Dermis microvascular lymphatic vessel endothelial cell (primary cell): ENCODE measurements around the gene ZNF883. TPM values are rescaled to one million over a fixed set of nuclear protein-coding genes. Genes with fewer than 3 reads are reported as not detected.
"Not testable (repeated sequence)": the region's sequence is repeated elsewhere in the genome, so short reads cannot be mapped to it uniquely, and the experiment has no call there.

Experiments
- DNase-seq, 2 donors: peaks; one replicate each; pipeline versions ENCODE4 v3.0.0 to v3.0.0-alpha.2; 2010; ENCODE audit warnings: low read depth in 2 of 2
- total RNA-seq: library from RNA; depleted of rRNA; stranded (reverse); fragments of >200 nt; gene quantifications from 2 replicates; pipeline ENCODE4 v1.2.1, GENCODE V29; 2014

Gene ZNF883
- 0.13 and 0.38 TPM in 2 replicates for total RNA-seq

DNA sequence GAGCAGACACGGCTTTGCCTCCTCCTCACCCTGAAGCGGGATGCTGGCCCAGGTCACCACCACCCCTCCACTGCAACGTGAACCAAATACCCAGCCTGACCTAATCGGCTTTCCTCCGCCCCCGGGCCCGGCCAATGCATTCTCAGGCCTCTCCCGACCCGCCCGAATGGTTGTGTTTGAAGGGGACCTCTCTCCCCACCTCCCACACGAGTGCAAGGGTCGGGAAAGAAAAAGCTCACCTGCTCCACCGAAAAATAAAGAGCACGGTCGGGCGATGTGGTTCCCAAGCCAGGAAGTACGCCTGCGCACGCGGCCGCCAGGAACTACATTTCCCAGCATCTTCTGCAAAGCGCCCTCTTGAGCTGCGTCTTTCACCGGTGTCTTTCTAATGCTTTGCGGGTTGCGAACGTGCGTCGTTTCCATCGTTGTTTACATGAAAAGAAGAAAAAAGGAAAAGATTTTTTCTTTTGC lies at the start of gene ZNF883:
Gene ZNF883, minus strand, starts transcription at position 282 of the 471 bp plus-strand sequence.
- DNase-seq: peak; percentile 23 to 42

DNA sequence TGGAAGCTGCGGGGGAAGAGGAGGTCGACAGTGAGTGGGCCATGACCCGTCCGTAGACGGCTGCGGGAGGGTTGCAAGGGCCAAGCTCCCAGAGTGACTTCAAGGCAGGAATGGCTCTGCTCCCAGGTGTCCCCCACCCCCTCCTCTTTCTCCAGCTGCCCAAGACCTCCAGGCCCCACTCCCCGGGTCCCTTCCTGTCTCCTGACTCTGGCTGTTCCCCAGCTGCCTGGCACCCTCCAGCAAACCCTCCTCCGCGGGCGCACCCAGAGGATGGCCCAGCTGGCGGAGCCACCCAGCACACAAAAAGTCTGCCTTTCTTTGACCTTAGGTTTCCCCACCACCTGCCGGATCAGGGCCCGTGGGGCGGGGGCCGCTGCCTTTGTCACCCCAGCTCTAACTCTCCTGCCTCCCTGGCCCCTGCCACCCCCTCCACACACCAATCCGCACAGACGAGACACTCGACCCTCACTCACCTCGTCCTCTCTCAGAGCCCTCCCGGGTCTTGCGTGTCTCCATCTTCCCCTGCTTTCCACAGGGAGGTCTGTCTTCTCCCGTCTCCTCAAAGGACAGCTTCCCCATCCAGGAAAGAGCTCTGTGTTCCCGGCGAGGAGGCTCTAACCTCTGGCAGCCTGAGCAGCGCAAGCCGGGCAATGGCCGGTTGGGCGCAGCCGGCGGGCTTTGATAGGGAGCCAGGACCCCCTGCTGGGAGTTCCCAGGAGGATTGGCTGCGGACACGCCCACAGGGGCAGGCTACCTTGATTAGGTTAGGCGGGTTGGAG lies 49.3 kb upstream of the ZNF883 start:
- not testable (repeated sequence) for DNase-seq

DNA sequence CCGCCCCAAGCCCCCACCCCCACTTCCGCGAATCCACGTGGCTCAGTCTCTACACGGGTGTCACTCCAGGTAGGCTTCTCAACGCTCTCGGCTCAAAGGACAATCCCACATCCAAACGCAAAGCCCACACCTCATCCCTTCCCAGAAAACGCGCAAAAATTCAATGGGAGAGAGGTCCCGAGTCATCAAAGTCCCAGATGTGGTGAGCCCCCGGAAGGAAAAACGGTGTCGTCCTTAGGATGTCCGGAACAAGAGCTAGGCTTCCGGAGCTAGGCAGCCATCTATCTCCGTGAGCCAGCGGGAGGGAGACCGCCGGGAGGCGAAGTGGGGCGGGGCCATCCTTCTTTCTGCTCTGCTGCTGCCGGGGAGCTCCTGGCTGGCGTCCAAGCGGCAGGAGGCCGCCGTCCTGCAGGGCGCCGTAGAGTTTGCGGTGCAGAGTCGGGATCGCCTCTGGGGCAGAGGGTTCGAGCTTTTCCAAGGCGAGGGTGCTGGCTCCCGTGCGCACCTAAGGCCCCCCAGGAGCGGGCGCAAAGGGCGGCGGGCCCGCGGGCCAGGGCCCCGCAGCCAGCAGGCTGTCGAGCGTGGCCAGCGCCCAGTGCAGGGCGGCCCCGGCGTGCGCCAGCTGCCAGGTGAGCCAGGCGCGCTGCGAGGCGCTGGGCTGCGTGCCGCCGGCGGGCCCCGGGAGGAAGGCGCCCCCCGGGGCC lies 47.7 kb upstream of the ZNF883 start:
- DNase-seq: not testable (repeated sequence)

DNA sequence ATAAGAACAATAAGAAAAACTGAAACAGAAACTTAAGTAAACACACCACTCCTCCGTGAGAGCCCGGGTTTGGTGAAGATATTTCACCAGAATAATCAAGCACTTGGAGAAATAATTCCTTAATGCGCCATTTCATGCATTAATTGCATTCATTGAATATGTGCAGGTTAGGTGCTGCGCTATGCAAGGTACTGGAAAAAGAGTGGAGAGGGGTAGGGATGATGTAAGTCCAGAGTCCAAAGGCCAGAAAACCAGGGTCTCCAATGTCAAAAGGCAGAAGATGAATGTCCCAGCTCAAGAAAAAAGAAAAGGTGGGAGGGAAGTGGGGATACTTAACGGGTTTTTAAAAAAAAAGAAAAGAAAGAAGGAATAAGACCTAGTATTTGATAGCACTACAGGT lies 45.2 kb upstream of the ZNF883 start:
- DNase-seq: no peak

DNA sequence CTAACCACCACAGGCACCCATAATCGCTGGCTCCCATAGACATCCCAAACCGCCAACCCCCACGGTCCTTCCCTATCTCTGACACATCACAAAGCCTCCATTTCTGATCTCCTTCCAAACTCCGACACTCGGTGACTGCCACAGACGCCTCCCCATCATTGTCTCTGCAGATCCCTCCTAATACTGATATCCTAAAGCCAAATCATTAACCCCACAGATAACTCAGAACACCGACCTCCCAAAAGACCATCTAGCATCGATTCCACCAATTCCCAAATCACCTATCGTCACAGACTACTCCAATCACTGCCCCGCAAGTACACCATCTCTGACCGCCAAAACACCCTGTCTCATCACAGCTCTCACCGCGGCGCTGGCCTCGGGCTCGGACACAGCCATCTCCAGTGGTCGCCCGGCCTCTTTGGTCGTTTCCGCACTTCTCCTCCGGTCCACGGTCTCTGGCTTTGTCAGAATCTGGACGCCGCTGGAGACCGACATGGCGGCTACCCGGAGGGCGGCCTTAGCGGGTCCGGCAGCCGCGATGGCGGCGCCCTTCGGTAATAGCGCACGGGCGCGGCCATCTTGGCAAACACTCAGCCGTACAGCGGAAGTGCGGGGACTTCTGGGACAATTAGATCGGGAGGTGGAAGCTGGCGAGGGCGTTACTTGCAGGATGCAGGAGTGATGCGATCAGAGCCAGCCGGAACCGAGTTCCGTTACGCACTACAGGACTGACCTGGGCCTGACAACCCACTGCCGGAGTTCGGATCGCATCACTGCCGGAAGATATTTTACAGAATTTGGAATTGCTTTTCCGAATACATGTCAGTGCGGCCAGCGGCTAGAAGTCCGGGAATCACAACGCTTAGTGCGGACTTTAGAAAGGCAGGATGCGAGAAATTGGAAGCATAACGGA lies 44.5 kb upstream of the ZNF883 start, which contains the start of gene ZFP37:
Gene ZFP37, minus strand, starts transcription at position 534 of the 916 bp plus-strand sequence. Its CDS starts 36 bp downstream, at position 498.
- DNase-seq: peak; percentile 91 to 95

DNA sequence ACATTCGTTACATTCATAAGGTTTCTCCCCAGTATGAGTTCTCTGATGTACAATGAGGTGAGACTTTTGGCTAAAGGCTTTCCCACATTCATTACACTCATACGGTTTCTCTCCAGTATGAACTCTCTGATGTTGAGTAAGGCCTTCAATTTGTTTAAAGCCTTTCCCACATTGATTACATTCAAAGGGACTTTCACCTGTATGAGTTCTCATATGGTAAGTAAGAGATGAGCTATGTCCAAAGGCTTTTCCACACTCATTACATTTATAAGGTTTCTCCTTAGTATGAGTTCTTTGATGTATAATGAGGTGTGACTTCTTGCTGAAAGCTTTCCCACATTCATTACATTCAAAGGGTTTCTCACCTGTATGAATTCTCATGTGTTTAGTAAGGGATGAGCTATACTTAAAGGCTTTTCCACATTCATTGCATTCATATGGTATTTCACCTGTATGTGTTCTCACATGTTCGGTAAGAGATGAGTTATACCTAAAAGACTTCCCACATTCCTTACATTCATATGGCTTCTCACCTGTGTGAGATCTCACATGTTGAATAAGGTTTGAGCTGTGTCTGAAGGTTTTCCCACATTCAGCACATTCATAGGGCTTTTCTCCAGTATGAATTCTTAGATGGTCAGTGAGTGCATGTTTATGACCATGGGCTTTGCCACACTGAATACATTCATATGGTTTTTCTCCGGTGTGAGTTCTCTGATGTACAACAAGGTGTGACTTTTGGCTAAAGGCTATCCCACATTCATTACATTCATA lies 31.1 kb upstream of the ZNF883 start:
- no peak for DNase-seq

DNA sequence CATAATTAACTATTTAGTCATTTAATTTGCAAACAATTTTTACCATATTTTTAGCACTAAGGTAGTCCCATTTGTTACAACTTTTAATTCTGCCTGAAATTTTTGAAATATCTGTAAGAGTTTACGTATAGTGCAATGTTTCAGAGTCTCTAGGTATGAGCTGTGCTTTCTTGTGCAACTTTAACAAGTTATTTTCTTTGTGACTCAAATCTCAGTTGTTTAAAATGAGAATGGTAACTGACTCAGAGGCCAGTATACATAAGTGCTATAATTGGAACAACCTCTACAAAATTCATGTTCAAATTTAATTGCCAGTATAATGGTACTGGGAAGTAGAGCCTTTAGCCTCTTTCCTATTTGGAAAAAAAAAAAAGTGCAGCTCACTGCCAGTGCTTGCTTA lies 14.2 kb upstream of the ZNF883 start:
- DNase-seq: no peak

DNA sequence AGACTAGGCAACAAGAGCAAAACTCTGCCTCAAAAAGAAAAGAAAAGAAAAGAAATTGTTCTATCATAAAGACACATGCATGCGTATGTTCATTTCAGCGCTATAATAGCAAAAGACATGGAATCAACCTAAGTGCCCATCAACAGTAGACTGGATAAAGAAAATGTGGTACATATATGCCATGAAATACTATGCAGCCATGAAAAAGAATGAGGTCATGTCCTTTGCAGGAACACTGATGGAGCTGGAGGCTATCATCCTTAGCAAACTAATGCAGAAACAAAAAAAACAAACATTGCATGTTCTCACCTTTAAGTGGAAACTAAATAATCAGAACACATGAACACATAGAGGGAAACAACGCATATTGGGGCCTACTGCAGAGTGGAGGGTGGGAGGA lies 6.3 kb upstream of the ZNF883 start:
- no peak for DNase-seq

DNA sequence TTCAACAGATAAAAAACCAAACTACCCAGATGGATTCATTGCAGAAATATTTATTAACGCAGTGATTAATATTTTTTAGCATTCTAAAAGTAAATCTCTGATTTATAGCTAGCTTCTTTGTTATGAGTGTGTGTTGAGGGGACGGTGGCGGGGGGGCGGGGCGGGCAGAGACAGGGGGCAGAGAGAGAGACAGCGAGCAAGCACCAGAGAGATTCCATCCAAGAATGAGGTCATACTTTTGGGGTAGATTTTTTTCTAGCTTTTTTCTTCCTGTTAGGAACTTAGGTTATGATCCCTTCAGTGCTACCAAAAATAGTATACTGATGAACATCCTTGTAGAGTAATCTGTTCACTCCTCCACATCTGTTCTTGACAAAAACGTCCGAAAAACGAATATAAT lies 500 bp upstream of the ZNF883 start:
- no peak for DNase-seq

DNA sequence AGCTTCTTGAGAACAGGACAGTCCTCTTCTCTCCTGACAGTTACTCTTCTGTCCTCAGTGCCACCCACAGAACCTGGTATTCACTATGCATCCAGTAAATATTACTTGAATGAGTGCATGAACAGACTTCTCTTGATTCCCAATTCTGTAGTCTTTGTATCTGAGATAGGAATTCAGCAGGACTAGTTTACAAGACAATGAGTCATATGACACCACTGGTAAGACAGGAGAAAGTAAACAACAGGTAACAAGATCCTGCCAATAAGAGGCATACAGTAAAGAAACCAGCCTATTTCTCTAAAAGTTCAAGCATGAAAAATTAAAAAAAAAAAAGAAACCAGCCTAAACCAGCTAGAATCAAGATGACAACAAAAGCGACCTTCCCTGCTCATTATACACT lies 6.2 kb downstream of the ZNF883 start:
- DNase-seq: no peak

DNA sequence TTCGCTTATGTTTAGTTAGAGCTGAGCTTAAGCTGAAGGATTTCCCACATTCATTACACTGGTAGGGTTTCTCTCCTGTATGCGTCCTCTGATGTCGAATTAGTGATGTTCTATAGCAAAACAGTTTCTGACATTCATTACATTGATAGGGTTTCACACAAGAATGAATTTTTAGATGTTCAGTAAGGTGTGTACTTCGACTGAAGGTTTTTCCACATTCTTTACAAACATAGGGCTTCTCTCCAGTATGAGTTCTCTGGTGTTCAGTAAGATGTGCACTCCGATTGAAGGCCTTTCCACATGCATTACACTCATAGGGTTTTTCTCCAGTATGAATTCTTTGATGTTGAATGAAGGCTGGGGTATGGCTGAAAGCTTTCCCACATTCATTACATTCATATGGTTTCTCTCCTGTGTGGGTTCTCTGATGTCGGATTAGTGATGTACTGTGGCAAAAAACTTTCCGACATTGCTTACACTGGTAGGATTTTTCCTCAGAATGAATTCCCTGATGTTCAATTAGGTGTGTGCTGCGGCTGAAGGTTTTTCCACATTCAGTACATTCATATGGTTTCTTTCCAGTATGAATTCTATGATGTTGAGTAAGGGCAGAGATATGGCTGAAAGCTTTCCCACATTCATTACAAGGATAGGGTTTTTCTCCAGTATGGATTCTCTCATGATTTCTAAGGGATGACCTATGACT lies 14.6 kb downstream of the ZNF883 start:
- DNase-seq: no peak

DNA sequence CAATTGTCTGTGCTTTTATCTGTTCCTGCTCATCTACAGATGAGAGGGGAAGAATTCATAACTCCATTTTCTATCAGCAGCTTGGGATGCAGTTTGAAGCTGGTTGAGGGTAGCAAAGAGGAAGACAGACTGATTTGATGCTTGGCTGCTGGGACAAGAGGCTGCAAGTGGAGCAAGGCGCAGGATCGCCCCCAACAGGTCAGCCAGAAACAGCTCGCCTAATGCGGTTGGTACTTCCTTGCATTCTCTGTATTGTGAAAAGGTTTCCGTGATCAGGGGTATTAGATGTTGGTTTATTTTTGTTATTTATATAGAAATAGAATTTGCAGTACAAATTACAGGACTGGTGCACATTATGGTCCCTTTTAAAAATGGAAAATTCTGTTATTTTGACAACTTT lies 40.6 kb downstream of the ZNF883 start:
- DNase-seq: peak in 1 of 2 donors; percentile 4

DNA sequence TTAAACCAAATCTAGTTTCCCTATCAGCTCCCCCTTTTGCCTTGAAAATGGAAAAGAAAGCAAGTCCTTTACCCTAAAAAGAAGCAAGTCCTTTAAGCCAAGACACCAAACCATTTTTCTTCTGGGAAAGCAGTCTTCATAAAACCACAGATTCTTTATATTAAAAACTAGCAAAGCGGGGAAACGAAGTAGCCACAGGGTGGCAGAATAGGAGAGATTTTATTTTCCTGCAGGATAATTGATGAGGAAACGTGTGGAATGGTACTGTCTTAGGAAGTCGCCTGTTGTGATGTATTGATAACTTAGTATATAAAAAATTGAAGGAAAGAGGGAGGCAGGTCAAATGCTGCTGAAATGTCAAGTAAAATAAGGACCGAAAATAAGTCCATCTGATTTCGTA lies 41.1 kb downstream of the ZNF883 start:
- no peak for DNase-seq

DNA sequence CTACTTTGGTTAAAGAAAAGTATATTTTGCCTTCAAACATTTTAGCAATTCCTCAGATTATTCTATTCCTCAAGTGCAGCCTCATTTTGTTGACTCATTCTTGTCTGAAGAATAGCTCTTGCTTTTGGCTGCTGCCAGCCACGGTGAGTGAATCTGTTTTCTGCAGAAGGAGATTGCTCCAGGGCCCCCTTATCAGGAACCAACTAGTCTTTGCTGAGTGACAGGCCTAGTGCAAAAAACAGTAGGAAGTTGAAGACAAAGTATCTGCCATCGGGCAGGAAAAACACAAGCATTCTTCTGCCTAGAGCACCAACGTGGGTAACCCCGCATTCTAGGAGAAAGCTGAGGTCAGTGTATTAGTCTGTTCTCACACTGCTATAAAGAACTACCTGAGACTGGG lies 42.3 kb downstream of the ZNF883 start:
- no peak for DNase-seq

DNA sequence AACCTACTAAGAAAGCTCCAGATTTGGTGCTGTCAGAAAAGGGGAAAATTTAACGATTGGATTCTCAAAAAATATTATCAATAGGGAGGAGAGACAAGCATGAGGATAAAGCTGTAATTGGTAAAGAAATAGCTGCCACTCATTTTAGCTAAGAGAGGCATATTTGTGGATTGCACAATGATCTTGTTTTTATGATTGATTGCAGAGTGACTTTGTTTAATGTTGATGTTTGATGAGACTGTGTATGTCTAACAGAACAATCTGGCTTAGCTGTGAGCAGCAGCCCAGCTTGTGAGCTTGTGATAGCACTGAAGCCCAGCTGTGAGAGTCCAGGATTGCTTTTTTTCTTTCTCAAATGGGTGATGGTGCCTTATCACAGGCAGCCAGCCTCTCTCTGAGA lies 56.4 kb downstream of the ZNF883 start:
- no peak for DNase-seq

DNA sequence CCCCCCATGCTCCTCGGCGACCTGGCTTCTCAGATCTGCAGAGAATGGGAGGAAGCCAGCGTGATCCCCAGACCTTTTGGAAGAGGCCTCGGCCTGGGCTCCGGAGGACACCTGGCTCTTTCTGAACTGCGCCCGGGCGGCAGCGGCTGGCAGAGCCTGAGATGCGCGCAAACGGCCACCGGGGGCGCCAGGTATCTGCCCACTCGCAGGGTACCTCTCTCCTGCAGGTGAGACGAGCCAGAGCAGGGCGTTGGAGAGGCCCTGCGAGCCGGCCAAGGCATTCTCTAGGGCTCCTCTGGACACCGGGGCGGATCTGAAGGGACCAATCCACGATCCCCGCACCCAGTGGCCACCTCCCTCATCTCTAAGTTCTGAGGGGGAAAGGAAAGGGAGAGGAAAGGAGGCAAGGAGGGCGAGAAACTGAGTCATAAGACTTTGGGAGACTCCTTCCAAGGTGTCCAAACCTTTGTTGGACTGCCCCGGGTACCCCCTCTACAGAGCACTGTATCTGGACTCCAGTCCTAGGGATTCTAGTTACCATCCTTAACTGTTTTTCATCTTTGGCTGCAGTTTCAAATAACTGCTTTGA lies 66.3 kb downstream of the ZNF883 start:
- DNase-seq: no peak

DNA sequence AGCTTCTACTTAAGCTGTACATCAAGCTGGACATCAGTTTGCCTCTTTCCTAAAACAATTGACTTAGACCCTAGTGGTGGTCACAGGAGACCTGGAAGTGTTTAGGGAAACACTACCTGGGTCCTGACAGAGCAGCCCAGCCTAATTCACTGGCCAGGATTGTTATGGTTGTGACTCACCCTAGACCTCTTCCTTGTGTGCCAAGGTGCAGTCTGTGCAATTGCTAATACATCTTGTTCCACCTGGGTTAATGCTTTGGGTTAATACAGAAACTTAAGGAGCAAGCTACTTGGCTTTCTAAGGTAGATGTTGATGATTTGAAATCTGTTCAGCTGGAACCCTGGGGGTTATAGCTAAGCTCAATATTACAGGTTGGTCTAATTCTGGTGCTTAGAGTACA lies 72.6 kb downstream of the ZNF883 start:
- DNase-seq: no peak

DNA sequence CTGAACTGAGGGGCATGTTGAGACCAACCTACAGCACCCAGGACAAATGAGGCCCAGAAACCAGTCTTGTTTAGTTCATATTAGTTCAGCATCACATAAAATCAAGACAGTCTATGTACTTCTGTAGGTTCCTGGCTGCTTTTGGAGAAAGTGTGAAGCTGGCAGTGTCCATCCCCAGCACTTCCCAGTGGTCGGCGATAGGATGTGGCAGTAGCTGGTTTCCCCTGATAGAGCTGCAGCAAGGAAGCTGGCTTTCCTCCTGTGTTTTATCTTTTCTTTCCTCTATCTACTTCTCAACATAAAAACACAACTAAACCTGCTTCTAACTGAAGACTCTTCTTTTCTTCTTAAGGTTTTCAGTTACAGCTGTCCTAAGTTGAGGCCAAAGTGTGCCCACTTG lies 78.3 kb downstream of the ZNF883 start:
- DNase-seq: no peak

DNA sequence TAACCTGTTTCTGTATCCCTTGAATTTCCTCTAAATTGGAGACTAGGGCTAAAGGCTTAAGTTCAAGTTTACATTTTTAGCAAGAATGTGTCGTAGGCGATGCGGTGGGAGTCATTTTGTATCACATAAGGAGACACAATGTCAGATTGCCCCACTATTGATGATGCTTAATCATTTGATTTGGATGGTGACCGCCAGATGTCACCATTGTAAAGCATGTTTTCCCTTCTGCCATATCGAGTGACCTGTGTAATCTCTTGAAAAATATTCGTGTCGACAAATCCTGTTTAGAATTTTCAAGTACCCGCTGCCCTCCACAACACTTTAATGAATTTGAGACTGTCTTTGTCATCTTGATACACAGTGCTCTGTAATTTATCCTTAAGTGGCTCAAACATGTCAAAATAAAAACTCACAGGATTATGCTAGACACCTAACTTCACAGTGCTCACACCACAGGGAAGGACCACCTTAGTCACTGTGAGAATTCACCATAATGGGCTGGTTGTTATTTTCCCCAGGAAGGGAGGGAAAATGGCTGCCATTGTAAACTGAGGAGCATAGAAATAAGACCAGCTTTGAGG lies 86.8 kb downstream of the ZNF883 start:
- peak; percentile 14 to 43 for DNase-seq

DNA sequence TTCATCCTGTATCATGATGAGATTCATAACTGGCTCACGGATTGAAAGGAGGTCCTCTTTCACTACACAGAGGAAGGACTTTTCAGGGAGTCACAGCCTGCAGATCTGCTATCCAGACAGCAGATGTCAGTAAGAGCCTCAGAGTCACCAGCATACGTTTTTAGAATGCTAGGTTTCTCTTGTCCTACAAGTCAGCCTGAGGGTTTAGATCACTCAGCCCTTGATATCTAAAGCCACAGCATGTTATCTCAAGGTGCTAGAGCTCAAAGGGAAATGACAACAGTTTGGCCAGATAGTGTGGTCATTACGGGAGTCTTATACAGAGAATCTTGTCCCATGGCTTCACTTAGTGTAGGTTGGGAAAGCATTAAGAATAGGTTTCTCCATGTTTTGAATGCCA lies 90.4 kb downstream of the ZNF883 start:
- DNase-seq: peak; percentile 12 to 49
